Pancreas (tissue), 10 donors: ENCODE results near the gene GALNT5. TPM values are rescaled to one million over a fixed set of nuclear protein-coding genes. Genes with fewer than 3 reads are reported as not detected.

ENCODE experiments used
- ATAC-seq, 4 donors: fragments of 200-7000 bp; cut with Tn5 transposase; one replicate each; pipeline versions ENCODE4 v1.8.0 to v1.9.1; 2020; ENCODE audit warnings: mild to moderate bottlenecking in 4 of 4, moderate library complexity in 4 of 4
- DNase-seq, 6 donors: peaks; one replicate each; pipeline ENCODE4 v3.0.0-alpha.2; 2020
- FAIRE-seq: peaks from 2 replicates; lab custom pipeline; 2012; peaks lifted over from hg19 to GRCh38; lab: Jason Lieb, UNC
- H3K27ac ChIP-seq, 4 donors: fragments of 200-600 bp; sonication (generic); 1 replicate in 3 of 4; 2 replicates in 1 of 4; pipeline versions ENCODE4 v1.5.0 to v1.8.0; 2020
- H3K27me3 ChIP-seq, 4 donors: fragments of 200-600 bp; one replicate each; pipeline ENCODE4 v1.8.0; 2021
- H3K36me3 ChIP-seq, 3 donors: fragments of 200-600 bp; sonication (generic) in 1 of 3; one replicate each; pipeline versions ENCODE4 v1.5.0 to v1.8.0; 2020 to 2021
- H3K4me1 ChIP-seq, 3 donors: fragments of 200-600 bp; one replicate each; pipeline ENCODE4 v1.8.0; 2021
- H3K4me3 ChIP-seq, 4 donors: fragments of 200-600 bp; sonication (generic) in 2 of 4; one replicate each; pipeline versions ENCODE4 v1.5.0 to v1.8.0; 2020 to 2021
- H3K9me3 ChIP-seq, 4 donors: fragments of 200-600 bp; one replicate each; pipeline ENCODE4 v1.8.0; 2021
- CTCF ChIP-seq, 4 donors: fragments of 200-600 bp; sonication (generic) in 3 of 4; IDR thresholded peaks; one replicate each; pipeline versions ENCODE4 v1.5.0 to v1.8.0; 2021; ENCODE audit warnings: antibody characterized with exemption in 4 of 4
- WGBS, 2 donors: extraction: QIAGEN DNeasy Blood & Tissue Kit; methylation state at CpG; one replicate each; pipeline ENCODE4 v1.1.7; 2013; 5-methylcytosine and 5-hydroxymethylcytosine counted together
- intact Hi-C, 3 donors: fragments of 100-400 bp; cut with DNase I; formaldehyde crosslinking; loops; one replicate each; pipeline versions ENCODE4 v1.11.1 to v1.14.2; 2022
- polyA plus RNA-seq, 2 donors: library from polyadenylated mRNA; stranded (reverse); fragments of 200-250 nt; gene quantifications; one replicate each; pipeline ENCODE4 v1.2.3, GENCODE V29; 2013
- total RNA-seq, 6 donors: library from RNA; stranded (reverse); fragmentation: NEBNext Ultra II Directional in 4 of 6; extraction: Animal tissue kit (Norgen Biotek cat#: 25700) in 4 of 6; gene quantifications; one replicate each; pipeline versions ENCODE4 v1.2.1 to v1.2.4, GENCODE V29; 2021 to 2023
- donor health status: healthy with polysubstance abuse.
- donor health status: DM: no; HTN: no; CAD: no; lungs with moderate emphysema.
- donor health status: DM: no; HTN: no; CAD: no.
- donor health status: control.
- donor health status: control.
- donor health status: Bipolar disorder and iron deficiency.
- donor health status: DM: yes; HTN: yes; CAD: no.
- donor health status: DM: no; HTN: no; CAD: no.
- donor health status: DM: no; HTN: no; CAD: no.
- donor health status: DM: yes; HTN: yes; CAD: no.

GALNT5 gene
- total and polyA plus RNA-seq, 8 donors: 0.08 to 0.60 (median 0.16) TPM; not detected in 2

DNA sequence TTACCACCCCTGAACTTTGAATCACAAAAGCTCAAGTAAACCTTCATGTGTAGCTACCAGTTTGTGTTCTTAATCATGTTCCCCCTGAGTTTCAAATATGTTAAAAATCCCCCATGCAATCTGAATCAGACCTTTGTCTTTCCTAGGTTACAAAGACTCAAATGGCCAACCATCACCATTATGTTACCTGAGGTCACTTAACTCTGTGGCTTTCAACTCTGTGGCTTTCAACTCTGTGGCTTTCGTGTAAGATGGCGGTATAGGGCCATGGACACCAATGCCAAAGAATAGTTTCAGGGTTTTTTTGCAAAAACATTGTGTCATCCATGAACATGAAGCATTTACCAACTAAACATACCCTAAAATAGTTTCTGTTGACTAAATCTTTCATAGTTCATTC, 61.4 kb downstream of the GALNT5 start:
- ATAC-seq: no peak
- no peak for DNase-seq
- no peaks in the 10 kb centered on the region for H3K9me3 ChIP-seq
- H3K4me1 ChIP-seq: no peaks in the 10 kb centered on the region
- no peaks in the 10 kb centered on the region for H3K27me3 ChIP-seq
- no peaks in the 10 kb centered on the region for H3K36me3 ChIP-seq
- TF ChIP-seq CTCF (IDR thresholded peaks at IDR 0.05): no peak
- intact Hi-C loops: no loop called here
- H3K4me3 ChIP-seq: no peak overlapping the region
- FAIRE-seq: no peak
- 95 to 100% methylated on average over 2 of the region's 2 CpGs for WGBS, 2 donors
- H3K27ac ChIP-seq: no peak overlapping the region

GRCh38 chr2:157319795-157320194, 62.3 kb downstream of the GALNT5 start:
- 81 to 89% methylated on average over 2 of the region's 2 CpGs for WGBS, 2 donors
- no peaks in the 10 kb centered on the region for H3K9me3 ChIP-seq
- intact Hi-C loops: no loop called here
- no peak for DNase-seq
- H3K27me3 ChIP-seq: no peaks in the 10 kb centered on the region
- no peaks in the 10 kb centered on the region for H3K4me1 ChIP-seq
- no peak overlapping the region for H3K4me3 ChIP-seq
- no peak for TF ChIP-seq CTCF (IDR thresholded peaks at IDR 0.05)
- H3K27ac ChIP-seq: no peak overlapping the region
- no peak for ATAC-seq
- H3K36me3 ChIP-seq: no peaks in the 10 kb centered on the region
- FAIRE-seq: no peak

DNA sequence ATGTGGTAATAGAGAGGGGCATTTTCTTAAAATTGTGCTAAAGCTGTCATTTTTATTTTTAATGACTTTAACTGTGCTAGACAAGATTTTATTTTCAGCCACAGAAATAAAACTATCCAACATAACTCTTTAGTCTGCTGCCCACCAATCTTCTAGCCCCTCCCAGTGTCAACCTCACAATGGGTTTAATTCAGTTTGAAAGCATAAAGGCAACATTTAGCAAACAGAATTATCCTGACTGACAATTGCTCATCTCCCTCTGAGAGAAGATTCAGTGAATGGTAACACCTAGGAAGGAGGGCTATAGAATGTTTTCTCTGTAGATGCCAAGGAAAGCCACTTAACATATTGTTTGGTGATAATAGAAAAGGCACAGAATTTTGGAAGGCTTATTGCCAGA, 62.9 kb downstream of the GALNT5 start:
- no peaks in the 10 kb centered on the region for H3K4me1 ChIP-seq
- no peak overlapping the region for H3K4me3 ChIP-seq
- intact Hi-C loops: no loop called here
- no peak for TF ChIP-seq CTCF (IDR thresholded peaks at IDR 0.05)
- no peak overlapping the region for H3K27ac ChIP-seq
- DNase-seq (no peak), FAIRE-seq (no peak), ATAC-seq (no peak)
- no peaks in the 10 kb centered on the region for H3K27me3 ChIP-seq
- H3K9me3 ChIP-seq: no peaks in the 10 kb centered on the region
- H3K36me3 ChIP-seq: no peaks in the 10 kb centered on the region

- intact Hi-C loops: no loop called here
- no peak for FAIRE-seq
- no peaks in the 10 kb centered on the region for H3K9me3 ChIP-seq
- H3K27ac ChIP-seq: no peak overlapping the region
- no peaks in the 10 kb centered on the region for H3K27me3 ChIP-seq
- 57 to 59% methylated on average over 2 of the region's 2 CpGs for WGBS, 2 donors
- DNase-seq: no peak
- H3K4me1 ChIP-seq: no peaks in the 10 kb centered on the region
- H3K4me3 ChIP-seq: no peak overlapping the region
- H3K36me3 ChIP-seq: no peaks in the 10 kb centered on the region
- no peak for TF ChIP-seq CTCF (IDR thresholded peaks at IDR 0.05)
- ATAC-seq: no peak
These were observed 64.0 kb downstream of the GALNT5 start for GRCh38 chr2:157321466-157321865.

DNA sequence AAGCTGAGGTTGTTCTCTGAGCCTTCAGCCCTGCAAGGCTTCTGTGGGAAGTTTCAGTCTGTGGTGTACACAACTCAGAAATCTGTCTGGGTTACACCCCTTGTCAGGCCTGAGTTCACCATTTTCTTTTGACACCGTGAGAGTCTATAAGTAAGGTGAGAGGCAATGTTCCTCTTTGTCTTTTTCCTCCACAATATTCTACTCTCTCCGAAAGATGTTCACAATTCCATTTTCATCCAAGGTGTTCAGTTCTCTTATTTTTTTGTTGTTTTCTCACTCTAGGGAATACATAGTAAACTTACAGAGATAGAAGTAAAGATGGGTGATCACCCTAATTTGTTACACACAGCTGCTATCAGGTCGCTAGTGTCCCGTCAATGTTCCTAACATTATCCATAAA, 64.9 kb downstream of the GALNT5 start:
- H3K27ac ChIP-seq: no peak overlapping the region
- intact Hi-C loops: no loop called here
- H3K9me3 ChIP-seq: no peaks in the 10 kb centered on the region
- WGBS, 2 donors: 70 to 78% methylated on average over 4 of the region's 4 CpGs
- DNase-seq (no peak), ATAC-seq (no peak), FAIRE-seq (no peak)
- TF ChIP-seq CTCF (IDR thresholded peaks at IDR 0.05): no peak
- H3K4me3 ChIP-seq: no peak overlapping the region
- no peaks in the 10 kb centered on the region for H3K4me1 ChIP-seq
- no peaks in the 10 kb centered on the region for H3K36me3 ChIP-seq
- H3K27me3 ChIP-seq: no peaks in the 10 kb centered on the region
